ENCODE data around the gene ATP8B4.

Gene ATP8B4

DNA sequence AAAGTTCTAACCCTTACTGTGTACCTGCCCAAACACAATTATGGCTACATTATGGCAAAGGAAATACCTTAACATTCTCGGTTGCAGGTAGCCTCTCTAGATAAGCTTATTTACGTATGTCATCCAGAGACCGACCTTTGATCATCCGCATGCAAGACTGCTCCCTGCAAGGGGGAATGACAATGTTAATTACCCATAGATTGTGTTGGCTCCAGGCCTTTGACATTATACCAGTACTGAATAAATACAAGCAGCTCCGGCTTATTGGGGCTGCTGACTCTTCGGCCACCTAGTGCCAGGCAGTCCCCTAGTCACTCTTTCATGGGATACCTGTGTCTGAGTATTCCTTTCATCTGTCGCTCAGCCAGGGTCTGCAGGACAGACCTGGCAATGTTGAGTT is 274.6 kb downstream of the ATP8B4 start:
- DNase-seq, result no peak

DNA sequence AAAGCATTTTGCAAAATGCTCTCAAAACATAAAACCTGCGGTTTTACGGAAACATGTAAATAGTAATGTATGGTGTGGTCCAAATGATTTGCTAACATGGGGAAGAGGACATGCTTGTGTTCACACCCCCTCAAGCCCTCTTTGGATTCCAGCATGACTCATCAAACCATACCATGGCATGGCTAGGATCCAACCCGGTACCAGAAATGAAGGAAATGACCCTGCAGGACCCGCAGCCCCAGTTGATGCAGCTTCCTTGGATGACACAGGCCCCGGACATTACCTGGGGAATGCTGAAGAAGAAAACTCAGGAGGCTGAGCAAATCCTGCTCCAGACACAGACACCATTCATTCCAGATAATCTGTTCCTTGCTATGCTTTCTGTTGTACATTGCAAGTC is 275.3 kb downstream of the ATP8B4 start:
- no peak for DNase-seq

DNA sequence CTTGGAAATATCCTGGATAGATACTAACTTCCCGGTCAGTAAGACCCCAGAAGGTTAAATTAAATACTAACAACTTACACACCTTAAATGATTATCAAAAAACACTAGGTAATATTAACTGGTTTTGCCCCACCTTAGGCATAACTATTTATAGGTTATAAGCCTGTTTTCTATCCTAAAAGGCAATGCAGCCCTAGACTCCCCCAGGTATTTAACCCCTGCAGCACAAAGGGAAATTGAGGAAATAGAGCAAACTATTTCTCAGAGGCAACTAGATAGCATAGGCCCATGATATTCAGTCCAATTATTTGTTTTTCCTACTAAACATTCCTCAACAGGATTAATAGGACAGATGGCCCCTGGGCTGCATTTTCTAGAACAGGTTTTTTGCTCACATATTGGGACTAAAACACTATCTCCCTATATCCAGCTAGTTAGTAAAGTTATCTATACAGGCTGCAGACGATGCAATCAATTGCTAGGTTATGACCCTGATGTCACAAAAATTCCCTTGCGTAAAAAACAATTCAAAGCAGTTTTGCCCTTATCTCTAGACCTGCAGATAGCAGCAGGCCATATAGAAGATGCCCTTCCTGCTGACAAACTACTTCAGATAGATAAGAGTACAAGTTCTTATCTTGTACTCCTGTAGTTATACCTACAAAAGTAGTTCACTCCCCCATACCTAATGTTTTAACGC is 276.9 kb downstream of the ATP8B4 start:
- no peak for DNase-seq

DNA sequence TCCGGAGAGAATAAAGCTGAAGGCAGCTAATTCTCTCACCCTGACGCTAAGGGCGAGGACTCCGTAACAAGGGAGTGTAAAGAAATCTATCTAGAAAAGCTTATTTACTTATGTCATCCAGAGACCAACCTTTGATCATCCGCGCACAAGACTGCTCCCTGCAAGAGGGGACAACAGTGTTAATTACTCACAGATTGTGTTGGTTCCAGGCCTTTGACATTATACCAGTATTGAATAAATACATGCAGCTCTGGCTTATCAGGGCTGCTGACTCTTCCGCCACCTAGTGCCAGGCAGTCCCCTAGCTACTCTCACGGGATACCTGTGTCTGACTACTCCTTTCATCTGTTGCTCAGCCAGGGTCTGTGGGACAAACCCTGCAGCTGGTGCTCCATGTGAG is 286.5 kb downstream of the ATP8B4 start:
- DNase-seq, result no peak

DNA sequence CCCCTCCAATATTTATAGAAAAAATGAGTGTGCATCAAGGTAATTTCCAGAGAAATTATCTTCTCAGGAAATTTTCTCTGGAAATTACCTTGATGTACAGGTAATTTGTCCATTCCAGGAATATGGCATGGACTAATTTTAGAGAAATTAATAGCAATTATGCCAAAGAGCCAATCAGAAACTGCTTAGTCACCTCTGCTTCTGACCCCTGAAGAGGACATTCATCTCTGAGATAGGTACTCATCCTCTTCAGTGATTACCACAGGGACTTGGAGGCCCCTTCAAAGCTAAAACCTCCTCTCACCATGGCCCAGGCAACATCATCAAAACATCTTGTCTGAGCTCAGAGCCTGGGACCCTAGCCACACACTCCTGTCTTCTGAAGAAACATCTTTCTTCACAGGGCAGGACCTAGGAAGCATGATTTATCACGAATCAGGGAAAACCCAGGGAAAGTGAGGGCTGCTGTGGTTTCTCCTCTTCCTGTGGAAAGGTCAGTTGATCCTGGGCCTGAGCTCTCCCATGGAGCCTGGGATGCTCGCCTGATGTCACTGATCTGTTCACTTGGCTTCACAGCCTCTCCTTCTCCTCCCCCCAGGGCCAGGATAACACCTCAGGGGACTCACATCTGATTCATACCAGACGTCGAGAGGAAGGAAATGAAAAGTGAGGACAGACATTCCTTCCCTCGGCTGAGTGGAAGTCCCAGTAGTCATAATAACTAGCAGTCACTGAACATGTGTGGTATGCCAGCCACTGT is 287.6 kb downstream of the ATP8B4 start:
- DNase-seq, result no peak

DNA sequence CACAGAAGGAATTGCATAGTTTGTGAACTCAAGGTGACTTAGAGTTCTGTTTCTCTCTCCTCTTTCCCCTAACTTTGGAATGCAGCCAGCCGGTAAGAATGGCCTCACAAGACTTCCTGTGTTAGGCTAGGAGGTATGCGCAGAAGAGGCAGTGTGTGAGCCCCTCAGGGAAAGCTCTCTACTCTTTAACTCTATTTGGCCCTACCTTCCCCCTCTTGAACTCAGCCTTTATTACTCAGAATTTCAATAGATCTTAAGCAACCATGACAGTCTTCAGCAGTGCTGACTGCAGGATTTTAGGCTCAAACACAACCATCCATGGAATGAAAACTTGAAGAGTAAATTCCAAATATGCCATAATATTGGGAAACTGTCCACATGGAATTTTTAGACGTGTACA is 288.6 kb downstream of the ATP8B4 start:
- DNase-seq, result no peak

DNA sequence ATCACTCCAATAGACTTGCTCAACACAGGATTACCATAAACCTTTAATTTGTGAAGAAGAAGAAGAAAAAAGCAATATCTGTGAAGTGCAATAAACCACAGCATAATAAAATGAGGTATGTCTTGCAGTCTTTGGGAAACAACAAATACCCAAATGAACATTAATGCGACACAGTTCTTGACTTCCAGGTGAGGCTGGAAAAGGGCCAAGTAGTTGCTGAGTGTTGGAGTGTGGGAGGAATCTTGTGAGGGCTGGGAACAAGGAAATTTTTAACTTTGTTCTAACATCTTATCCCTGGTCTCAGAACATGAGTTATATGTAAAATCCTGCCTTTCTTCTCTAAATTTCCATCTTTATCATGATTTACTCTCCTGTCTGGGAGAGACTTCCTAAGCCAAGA is 291.7 kb downstream of the ATP8B4 start:
- no peak for DNase-seq

DNA sequence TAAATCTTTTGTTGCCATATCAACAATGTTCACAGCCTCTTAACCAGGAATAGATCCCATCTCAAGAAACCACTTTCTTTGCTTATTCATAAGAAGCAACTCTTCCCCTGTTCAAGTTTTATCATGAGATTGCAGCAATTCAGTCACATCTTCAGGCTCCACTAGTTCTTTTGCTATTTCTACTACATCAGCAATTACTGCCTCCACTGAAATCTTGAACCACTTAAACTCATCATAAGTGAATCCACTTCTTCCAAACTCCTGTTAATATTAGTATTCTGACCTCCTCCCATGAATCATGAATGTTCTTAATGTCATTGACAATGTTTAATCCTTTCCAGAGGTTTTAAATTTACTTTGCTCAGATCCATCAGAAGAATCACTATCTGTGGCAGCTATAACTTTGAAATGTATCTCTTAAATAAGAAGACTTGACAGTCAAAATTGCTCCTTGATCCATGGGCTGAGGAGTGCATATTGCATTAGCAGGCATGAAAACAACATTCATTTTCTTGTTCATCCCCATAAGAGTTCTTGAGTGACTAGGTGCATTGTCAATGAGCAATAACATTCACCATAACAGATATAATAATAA is 292.3 kb downstream of the ATP8B4 start:
- DNase-seq, result no peak

DNA sequence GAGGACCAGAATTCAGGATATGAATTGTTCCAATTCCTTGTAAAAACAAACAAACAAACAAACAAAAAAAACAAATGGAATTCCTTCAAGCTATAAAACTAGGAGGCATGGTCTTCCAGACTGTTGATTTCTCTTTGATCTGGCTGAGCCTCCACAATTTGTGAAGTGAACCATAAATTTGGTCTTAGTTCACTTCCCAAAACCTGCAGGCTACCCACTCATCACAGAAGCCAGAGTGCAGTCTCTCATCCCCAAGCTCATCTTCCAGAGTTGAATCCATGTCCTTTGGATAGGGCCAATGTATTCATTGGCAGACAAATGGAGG is 294.3 kb downstream of the ATP8B4 start:
- DNase-seq, result no peak

DNA sequence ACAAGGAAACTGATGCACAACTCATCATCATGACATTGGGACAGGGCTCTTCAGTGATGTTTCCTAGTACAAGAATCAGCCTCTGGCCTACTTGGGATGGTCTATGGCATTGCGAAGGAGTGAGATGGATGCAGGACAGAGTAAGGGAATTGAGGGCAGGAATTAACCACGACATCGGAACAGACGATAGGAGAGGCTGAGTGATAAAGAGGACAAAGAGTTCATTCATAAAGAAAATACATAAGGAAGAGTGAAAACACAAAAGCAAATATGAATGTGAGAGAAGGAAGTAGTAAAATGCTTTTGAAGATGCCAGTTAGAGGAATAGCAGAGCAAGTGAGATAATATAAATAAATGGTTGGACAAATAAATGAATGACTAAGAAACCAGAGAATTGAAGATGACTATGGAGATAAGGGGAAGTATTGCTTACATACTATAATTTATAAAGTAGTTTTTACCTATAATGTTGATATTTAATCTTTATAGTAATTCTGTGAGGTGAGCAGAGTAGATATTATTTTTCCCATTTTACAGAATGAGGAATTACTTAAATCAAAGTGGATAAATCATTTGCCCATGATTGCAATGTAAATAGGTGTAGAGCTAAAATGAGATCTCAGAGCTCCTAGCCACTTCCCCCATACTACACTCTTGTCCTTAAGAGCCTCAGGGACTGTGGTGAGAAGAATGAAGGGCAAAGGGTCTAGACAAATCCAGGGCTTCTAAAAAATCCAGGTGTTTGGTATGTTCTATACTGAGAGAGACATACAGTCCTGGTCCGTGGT is 294.9 kb downstream of the ATP8B4 start:
- DNase-seq, result no peak

DNA sequence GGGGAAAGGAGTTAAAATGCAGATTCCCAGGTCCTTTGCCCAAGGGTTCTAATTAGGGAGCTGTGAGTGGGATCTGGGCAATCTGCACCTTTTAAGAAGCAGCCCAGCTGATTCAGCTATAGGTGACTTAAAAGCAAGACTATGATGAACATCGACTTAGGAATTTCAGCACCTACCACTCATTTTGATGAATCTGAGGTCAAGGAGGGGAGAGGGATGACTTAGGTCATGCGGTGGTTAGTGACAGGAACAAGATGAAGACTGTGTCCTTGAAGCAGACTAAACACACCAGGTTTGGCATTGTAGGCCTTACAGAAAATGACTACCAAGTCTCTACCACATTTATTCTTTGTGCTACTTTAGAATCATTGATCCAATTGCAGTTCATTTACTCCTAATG is 301.9 kb downstream of the ATP8B4 start:
- no peak for DNase-seq

DNA sequence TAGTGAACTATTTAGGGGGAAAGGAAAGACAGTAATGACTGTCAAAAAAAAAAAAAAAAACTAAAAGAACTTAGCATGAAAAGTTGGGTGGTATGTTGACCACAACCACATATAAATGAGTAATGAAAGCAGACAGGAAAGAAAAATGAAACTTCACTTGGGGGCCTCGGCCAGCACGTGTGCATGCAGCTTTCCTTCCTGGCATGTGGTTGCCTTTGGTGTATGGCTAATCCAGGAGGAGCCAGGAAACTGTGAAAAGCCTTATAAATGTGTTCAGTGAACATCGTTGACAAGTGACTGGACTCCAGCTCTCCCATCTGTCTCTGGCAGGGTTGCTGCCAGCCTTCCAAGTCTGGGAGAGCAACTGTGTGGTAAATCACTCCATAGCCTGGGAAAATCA is 303.1 kb downstream of the ATP8B4 start:
- DNase-seq, result no peak

DNA sequence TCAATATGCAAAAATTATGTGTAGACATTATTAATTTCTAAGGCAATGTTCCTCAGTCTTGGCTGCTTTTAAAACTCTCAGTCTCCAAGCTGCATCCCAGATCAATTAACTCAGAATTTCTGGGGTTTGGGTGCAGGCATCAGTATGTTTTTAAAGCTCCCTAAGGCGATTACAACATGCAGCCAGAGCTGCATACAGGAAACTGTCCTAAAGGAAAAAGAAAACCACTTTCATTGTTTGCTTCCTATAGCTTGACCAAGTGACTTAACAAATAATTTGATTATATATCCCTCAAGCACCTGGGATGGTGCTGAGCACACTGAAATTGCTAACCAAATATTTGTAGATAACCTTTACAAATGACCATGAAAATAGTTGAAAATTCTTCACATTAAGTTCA is 303.5 kb downstream of the ATP8B4 start:
- no peak for DNase-seq

DNA sequence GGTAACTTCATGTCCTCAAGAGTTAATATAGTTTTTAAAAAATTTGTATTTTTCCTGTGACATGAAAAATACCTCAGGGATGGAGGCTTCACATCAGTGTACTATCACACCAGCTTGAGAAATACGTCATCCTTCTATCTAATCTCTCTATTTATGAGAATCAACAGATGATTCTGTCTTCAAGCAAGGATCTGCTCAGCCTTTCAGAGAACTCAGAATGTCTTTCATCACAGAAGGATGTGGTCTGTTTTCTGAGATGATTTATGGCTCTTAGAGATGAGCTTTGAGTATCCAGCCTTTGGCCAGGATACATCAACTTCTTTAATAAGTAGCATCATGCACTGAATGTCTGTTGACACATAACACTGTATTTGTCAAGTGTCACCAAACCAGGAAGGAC is 304.3 kb downstream of the ATP8B4 start:
- no peak for DNase-seq

DNA sequence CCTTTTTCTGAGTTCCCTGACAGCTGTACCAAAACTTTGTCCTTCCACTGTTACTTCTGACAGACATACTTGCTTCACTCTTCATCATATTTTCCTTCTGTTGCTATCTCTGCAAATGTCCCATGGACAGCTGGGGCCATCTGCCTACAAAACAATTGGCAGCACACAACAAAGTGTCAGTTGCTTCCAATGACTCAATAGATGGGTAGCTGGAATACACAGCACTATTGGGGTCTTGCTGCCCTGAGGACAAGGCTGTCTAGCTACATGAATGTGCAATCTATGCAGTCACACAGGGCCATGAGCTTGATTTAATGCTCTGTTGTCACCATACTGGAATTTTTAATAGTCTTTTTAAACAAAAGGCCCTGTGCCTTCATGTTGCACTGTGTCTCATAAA is 305.4 kb downstream of the ATP8B4 start:
- DNase-seq, result no peak

DNA sequence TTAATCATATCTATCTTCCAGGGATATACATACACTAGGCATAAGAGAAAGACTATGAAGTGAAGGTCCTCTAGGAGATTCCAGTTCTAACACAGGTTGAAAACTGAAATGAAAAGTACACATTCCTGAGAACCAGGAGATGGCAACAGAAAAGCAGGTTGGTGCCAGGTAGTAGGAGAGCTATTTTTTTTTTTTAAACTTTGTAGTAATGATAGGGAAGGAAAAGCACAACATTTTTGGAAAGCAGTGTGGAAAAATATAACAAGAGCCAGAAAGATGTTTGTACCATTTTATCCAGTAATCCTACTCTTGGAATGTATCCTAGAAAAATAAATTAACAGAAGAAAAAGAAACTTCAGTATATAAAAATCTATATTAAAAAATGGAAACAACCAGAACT is 308.3 kb downstream of the ATP8B4 start:
- DNase-seq, result no peak

DNA sequence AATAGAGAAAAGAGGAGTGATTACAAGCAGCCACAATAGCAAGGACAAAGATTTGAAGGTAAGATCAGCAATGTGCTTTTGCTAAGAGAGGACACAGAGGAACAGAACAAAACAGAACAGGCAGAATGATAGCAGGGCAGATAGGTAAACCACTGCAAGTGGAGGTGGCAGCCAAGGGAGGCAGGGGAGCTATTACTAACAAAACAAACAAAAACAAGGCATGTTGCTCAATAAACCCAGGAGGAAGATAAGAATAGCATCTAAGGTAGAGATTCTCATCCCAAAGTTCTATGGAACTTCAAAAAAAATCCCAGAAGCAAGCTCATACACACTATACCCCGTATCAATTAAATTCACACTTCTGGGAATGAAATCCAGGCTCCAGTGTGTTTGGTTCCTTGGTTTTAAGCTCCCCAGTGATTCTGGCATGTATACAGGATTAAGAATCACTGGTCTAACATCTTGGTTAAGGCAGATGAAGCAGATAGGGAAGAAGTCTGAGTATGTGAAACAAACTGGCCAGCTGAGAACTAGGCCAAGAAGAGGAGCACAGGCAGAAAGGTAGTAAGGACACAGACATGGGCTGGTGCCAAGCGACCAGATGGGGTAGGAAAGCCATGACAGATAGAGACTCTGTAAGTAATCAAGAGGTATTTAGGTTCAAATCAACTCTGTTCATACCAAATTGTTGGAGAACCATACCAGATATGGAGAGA is 309.0 kb downstream of the ATP8B4 start:
- DNase-seq, result no peak

DNA sequence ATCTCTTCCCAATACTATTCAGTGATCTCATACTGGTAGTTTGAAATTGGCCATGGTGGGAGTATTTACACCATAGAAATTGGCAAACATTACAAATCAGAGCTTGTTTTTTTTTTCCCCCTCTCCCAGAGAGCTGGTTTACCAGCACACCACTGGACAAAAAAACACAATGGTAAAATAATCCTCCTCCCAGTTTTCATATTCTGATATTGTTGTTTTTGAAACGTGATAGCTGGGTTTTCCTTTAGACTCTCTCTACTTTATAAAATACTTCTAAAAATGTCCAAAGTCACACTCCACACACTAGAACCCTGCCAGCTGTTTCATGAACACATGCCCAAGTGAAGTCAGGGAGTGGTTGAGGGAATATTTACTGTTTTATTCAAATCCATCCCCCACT is 310.7 kb downstream of the ATP8B4 start:
- DNase-seq, result no peak
